Neuronal stem cell (in vitro differentiated cells): ENCODE data around the gene CHAF1A.

ENCODE experiments used
- DNase-seq: peaks from one replicate; pipeline ENCODE4 v3.0.0-alpha.2; 2013; ENCODE audit warnings: low spot score
- H2AFZ ChIP-seq: one replicate; pipeline ENCODE4 v1.6.1; 2013; ENCODE audit warnings: mild to moderate bottlenecking, low read length, inconsistent platforms
- H2AK5ac ChIP-seq: 2 replicates; pipeline ENCODE4 v1.6.1; 2013; ENCODE audit warnings: low read depth, mild to moderate bottlenecking, inconsistent platforms, low read length, moderate library complexity, mixed read lengths
- H2BK120ac ChIP-seq: 2 replicates; pipeline ENCODE4 v1.6.1; 2013; ENCODE audit warnings: low read depth, mild to moderate bottlenecking, inconsistent platforms, low read length, moderate library complexity, mixed read lengths
- H2BK12ac ChIP-seq: one replicate; pipeline ENCODE4 v1.6.1; 2013; ENCODE audit warnings: low read length, inconsistent platforms
- H2BK15ac ChIP-seq: 2 replicates; pipeline ENCODE4 v1.6.1; 2013; ENCODE audit warnings: mild to moderate bottlenecking, low read length, inconsistent platforms, mixed read lengths
- H2BK5ac ChIP-seq: one replicate; pipeline ENCODE4 v1.6.1; 2013; ENCODE audit warnings: inconsistent platforms, mild to moderate bottlenecking, low read length, moderate library complexity
- H3K14ac ChIP-seq: one replicate; pipeline ENCODE4 v1.6.1; 2013; ENCODE audit warnings: low read length, inconsistent platforms
- H3K18ac ChIP-seq: 2 replicates; pipeline ENCODE4 v1.6.1; 2013; ENCODE audit warnings: low read length, inconsistent platforms
- H3K23ac ChIP-seq: 2 replicates; pipeline ENCODE4 v1.6.1; 2013; ENCODE audit warnings: low read depth, mild to moderate bottlenecking, mixed read lengths, low read length, inconsistent platforms; ENCODE audit not compliant: poor library complexity
- H3K27ac ChIP-seq: replicated peaks from 3 replicates; pipeline ENCODE4 v1.5.1; 2013; ENCODE audit warnings: low read length, inconsistent platforms
- H3K27me3 ChIP-seq, 3 experiments: 2 replicates each; pipeline ENCODE4 v1.6.1; 2013; ENCODE audit warnings: low read length in 3 of 3, mild to moderate bottlenecking in 2 of 3, inconsistent platforms in 1 of 3, low read depth in 1 of 3, mixed read lengths in 1 of 3, moderate library complexity in 1 of 3; ENCODE audit not compliant: control insufficient read depth in 3 of 3, insufficient read depth in 3 of 3
- H3K36me3 ChIP-seq, 2 donors: replicated peaks in 1 of 2; 2 replicates each; pipeline ENCODE4 v1.6.1; 2013; ENCODE audit warnings: low read length in 2 of 2; ENCODE audit not compliant: control insufficient read depth in 2 of 2, insufficient read depth in 2 of 2
- H3K4ac ChIP-seq: 2 replicates; pipeline ENCODE4 v1.6.1; 2013; ENCODE audit warnings: inconsistent platforms, mild to moderate bottlenecking, low read length, moderate library complexity
- H3K4me1 ChIP-seq, 2 donors: 1 replicate in 1 of 2; 2 replicates in 1 of 2; pipeline ENCODE4 v1.6.1; 2013; ENCODE audit warnings: low read length in 2 of 2, low read depth in 1 of 2; ENCODE audit not compliant: control insufficient read depth in 2 of 2, insufficient read depth in 1 of 2
- H3K4me2 ChIP-seq: one replicate; pipeline ENCODE4 v1.6.1; 2013; ENCODE audit warnings: mild to moderate bottlenecking, low read length, inconsistent platforms; ENCODE audit not compliant: insufficient read depth, poor library complexity, severe bottlenecking
- H3K4me3 ChIP-seq, 2 donors: 2 replicates each; pipeline ENCODE4 v1.5.1; 2013; ENCODE audit warnings: low read length in 2 of 2, mild to moderate bottlenecking in 2 of 2, inconsistent platforms in 1 of 2, moderate library complexity in 1 of 2
- H3K79me1 ChIP-seq: one replicate; pipeline ENCODE4 v1.6.1; 2013; ENCODE audit warnings: low read depth, mild to moderate bottlenecking, inconsistent platforms, low read length, moderate library complexity
- H3K9ac ChIP-seq: one replicate; pipeline ENCODE4 v1.6.1; 2013; ENCODE audit warnings: mild to moderate bottlenecking, low read depth, low read length, inconsistent platforms; ENCODE audit not compliant: poor library complexity
- H3K9me3 ChIP-seq, 2 donors: replicated peaks in 1 of 2; 2 replicates each; pipeline versions ENCODE3 to v1.6.1; 2013; ENCODE audit warnings: low read length in 2 of 2, mild to moderate bottlenecking in 2 of 2, inconsistent platforms in 1 of 2, low read depth in 1 of 2, mixed read lengths in 1 of 2, moderate library complexity in 1 of 2; ENCODE audit not compliant: control insufficient read depth in 2 of 2, insufficient read depth in 1 of 2
- H4K8ac ChIP-seq: one replicate; pipeline ENCODE4 v1.6.1; 2013; ENCODE audit warnings: low read depth, mild to moderate bottlenecking, inconsistent platforms, low read length, moderate library complexity
- H4K91ac ChIP-seq: one replicate; pipeline ENCODE4 v1.6.1; 2013; ENCODE audit warnings: low read length, low read depth, mild to moderate bottlenecking, inconsistent platforms; ENCODE audit not compliant: poor library complexity
- WGBS, 2 donors: extraction: QIAGEN DNeasy Blood & Tissue Kit; methylation state at CpG; one replicate each; pipeline ENCODE4 v1.1.7; 2013; ENCODE audit warnings: missing lambda C conversion rate in 2 of 2, mixed read lengths in 1 of 2; ENCODE audit not compliant: insufficient read length in 2 of 2, insufficient replicate concordance in 1 of 2; ENCODE audit errors: extremely low coverage in 2 of 2; 5-methylcytosine and 5-hydroxymethylcytosine counted together

The CHAF1A gene

DNA sequence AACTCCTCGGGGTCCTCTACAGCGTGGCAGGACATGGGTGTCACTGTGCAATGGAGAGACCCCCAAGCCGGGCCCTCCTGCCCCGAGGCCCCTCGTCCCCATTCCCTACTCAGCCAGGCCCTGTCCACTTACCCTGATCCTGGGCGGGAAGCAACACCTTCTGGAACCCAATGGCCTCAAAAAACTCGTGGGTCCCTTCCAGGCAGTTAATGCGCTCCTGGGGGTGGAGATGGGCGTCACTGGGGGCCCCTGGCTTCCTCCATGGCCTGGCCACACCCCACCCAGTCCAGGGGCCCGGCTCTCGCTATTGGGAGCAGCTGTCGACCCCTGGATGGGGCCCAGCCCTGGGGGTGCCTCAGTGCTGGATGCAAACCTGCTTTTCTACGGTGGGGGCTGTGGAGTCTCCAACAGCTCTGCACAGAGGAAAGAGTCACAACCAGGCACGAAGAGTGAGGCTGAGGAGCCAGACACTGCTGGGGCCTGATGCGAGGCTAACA is 44.3 kb downstream of the CHAF1A start:
- Histone ChIP-seq H2BK12ac (no peak overlapping the region), H3K9ac (no peak overlapping the region), H2AK5ac (no peak overlapping the region), H3K27me3 (no peaks in the 10 kb centered on the region), H4K8ac (no peak overlapping the region), H3K27ac (no peak overlapping the region), H2BK5ac (peak overlapping the region; percentile 24), H3K4me2 (no peak overlapping the region), H3K4me1 (peaks cover 0 to 2% of the 10 kb centered on the region in 2 donors), H3K79me1 (peaks cover 9% of the 10 kb centered on the region), H3K14ac (no peak overlapping the region), H3K36me3 (peaks cover 49 to 91% of the 10 kb centered on the region in 2 donors), H2BK120ac (no peak overlapping the region), H3K18ac (no peak overlapping the region), H3K4ac (no peak overlapping the region), H3K4me3 (no peak overlapping the region), H3K9me3 (peaks cover 0 to 1% of the 10 kb centered on the region in 2 donors), H2AFZ (no peak overlapping the region), H3K23ac (no peak overlapping the region), H2BK15ac (no peak overlapping the region), H4K91ac (no peak overlapping the region)
- no peak for DNase-seq
- WGBS, 2 donors: no CpG with 5 or more reads among the region's 15 CpGs

DNA sequence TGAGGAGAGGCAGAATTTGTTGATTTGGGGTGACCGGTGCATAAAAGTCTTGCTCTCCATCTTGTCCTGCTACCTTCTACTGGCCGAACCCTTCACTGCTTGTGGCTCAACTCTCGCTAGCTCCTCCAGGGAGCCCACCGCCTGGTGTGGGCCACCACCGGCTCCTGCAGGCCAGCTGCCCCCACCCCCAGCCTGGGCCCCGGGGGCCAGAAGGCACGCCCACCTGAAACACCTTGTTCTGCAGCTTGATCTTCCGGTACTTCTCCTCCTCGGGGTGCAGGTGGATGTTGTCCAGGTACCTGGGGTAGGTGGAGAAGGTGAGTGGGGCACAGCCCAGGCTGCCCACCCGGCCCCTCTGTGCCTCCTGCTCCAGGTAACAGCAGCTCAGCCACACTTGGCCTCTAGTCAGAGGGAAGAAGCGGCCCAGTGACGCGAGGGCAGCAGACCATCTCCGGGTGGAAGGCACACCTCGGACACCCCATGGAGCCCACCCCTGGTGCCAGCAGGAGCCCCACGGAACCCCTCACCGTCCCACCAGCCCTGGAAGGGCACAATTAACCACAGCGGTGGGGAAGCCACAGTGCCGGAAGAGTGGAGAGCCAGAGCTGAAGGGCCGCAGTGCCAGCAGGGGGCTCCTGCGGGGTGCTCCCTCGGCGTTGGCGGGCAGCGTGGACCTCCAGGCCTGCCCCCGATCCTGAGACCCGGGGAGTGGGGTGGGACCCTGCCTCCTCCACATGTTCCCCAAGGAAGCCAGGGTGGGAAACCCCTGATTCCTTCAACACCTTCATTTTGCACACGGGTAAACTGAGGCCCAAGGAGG is 45.1 kb downstream of the CHAF1A start:
- Histone ChIP-seq H2BK5ac (no peak overlapping the region), H3K27me3 (no peaks in the 10 kb centered on the region), H3K4me3 (no peak overlapping the region), H3K23ac (no peak overlapping the region), H3K9ac (no peak overlapping the region), H3K27ac (no peak overlapping the region), H2AK5ac (no peak overlapping the region), H3K4me1 (peaks cover 0 to 2% of the 10 kb centered on the region in 2 donors), H3K9me3 (no peaks in the 10 kb centered on the region), H3K79me1 (peaks cover 5% of the 10 kb centered on the region), H2BK15ac (no peak overlapping the region), H2BK120ac (peak overlapping the region; percentile 5), H3K36me3 (peaks cover 44 to 91% of the 10 kb centered on the region in 2 donors), H3K14ac (no peak overlapping the region), H3K4me2 (no peak overlapping the region), H4K8ac (no peak overlapping the region), H3K4ac (no peak overlapping the region), H2BK12ac (no peak overlapping the region), H2AFZ (no peak overlapping the region), H4K91ac (no peak overlapping the region), H3K18ac (no peak overlapping the region)
- WGBS, 2 donors: no CpG with 5 or more reads among the region's 28 CpGs
- no peak for DNase-seq

DNA sequence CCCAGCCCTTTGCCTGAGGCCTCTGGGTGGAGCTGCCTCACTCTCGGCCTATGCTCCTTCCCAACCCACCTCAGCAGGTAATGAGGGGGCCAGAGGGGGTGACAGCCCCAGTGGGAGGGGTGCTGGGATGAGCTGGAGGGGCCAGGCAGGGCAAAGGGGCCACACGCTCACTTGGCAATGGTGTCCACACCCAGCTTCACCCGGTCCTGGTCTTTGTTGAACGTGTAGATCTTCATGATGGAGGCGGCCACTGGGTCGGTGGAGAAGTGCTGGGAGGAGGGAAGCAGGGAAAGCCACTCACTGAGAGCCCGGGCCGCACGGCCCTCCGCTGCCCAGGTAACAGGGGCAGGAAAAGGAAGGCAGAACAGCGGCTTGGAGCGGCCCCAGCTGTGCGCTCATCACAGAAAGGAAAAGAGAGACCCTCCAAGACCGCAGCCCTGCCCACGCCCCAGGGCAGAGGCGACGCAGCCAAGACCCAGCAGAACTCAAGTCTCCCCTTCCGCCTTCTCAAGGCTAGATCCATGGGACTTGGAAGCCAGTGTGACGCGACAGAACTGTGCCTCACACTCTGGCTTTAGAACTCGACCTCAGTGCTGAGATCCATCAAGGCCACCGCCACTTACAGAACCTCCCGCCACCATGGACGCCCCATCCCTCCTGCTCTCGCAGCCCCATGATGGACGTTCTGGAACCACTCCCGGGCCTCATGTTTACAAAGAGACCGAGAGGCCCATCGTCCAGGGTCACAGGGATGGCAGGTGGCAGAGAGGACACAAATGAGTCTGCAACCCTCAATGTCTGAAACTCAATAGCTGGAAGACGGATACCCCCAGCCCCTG is 45.9 kb downstream of the CHAF1A start:
- H2AK5ac ChIP-seq: no peak overlapping the region
- no peak overlapping the region for H3K18ac ChIP-seq
- DNase-seq: no peak
- peak overlapping the region; percentile 80 for H3K23ac ChIP-seq
- H3K27ac ChIP-seq: no peak overlapping the region
- peaks cover 46 to 91% of the 10 kb centered on the region in 2 donors for H3K36me3 ChIP-seq
- peak overlapping the region; percentile 72 for H4K8ac ChIP-seq
- no peak overlapping the region for H3K4ac ChIP-seq
- peaks cover 0 to 2% of the 10 kb centered on the region in 2 donors for H3K4me1 ChIP-seq
- WGBS, 2 donors: no CpG with 5 or more reads among the region's 30 CpGs
- H3K79me1 ChIP-seq: peaks cover 5% of the 10 kb centered on the region
- H3K14ac ChIP-seq: no peak overlapping the region
- H2BK12ac ChIP-seq: no peak overlapping the region
- H3K9me3 ChIP-seq: no peaks in the 10 kb centered on the region
- no peak overlapping the region for H3K9ac ChIP-seq
- peak overlapping the region; percentile 75 for H2BK5ac ChIP-seq
- no peak overlapping the region for H4K91ac ChIP-seq
- no peak overlapping the region for H2AFZ ChIP-seq
- H2BK15ac ChIP-seq: no peak overlapping the region
- H2BK120ac ChIP-seq: peak overlapping the region; percentile 5
- H3K4me2 ChIP-seq: no peak overlapping the region
- H3K27me3 ChIP-seq: no peaks in the 10 kb centered on the region
- H3K4me3 ChIP-seq: no peak overlapping the region
